OCI-LY7 (cell line): ENCODE results near the gene ANKRD30A. TPM values are rescaled to one million over a fixed set of nuclear protein-coding genes. Genes with fewer than 3 reads are reported as not detected.

Source experiments
- BruUV-seq: library from RNA; stranded (reverse); fragments of 400-500 nt; replicated peaks from 2 replicates; lab custom pipeline; 2021; lab: Mats Ljungman, UMichigan
- CTCF ChIA-PET: fragments of 300-600 bp; sonication (Branson Sonifier 250); formaldehyde crosslinking; loops from one replicate; lab custom pipeline; 2022; ENCODE audit warnings: antibody characterized with exemption; ENCODE audit not compliant: unreplicated experiment; lab: Charles Lee
- POLR2A ChIA-PET: fragments of 300-600 bp; sonication (Branson Sonifier 250); formaldehyde crosslinking; loops from one replicate; lab custom pipeline; 2022; ENCODE audit warnings: antibody characterized with exemption; lab: Charles Lee
- DNase-seq: peaks from one replicate; pipeline ENCODE4 v3.0.0-alpha.2; 2015; ENCODE audit warnings: low spot score
- H2AFZ ChIP-seq: fragments of 200-600 bp; sonication (generic), shearing (Covaris generic); 2 replicates; pipeline ENCODE4 v1.6.1; 2014; ENCODE audit warnings: mild to moderate bottlenecking, antibody characterized with exemption, low read length, moderate library complexity
- H3K27ac ChIP-seq: fragments of 200-600 bp; sonication (generic); 2 replicates; pipeline ENCODE4 v1.5.1; 2014; ENCODE audit warnings: mixed run types, low read depth, mild to moderate bottlenecking, moderate library complexity, low read length, inconsistent platforms; ENCODE audit not compliant: poor library complexity, severe bottlenecking
- H3K36me3 ChIP-seq: fragments of 200-600 bp; sonication (generic); 2 replicates; pipeline ENCODE4 v1.6.1; 2014; ENCODE audit warnings: mild to moderate bottlenecking, antibody characterized with exemption, low read length, moderate library complexity, mixed read lengths; ENCODE audit not compliant: insufficient read depth
- H3K4me1 ChIP-seq: fragments of 200-600 bp; sonication (generic); 2 replicates; pipeline ENCODE4 v1.5.1; 2014; ENCODE audit warnings: mild to moderate bottlenecking, low read length; ENCODE audit not compliant: insufficient read depth, poor library complexity, severe bottlenecking
- H3K4me2 ChIP-seq: fragments of 200-600 bp; sonication (generic); 2 replicates; pipeline ENCODE4 v1.6.1; 2014; ENCODE audit warnings: mild to moderate bottlenecking, low read length
- H3K4me3 ChIP-seq: fragments of 200-600 bp; sonication (generic); 2 replicates; pipeline ENCODE4 v1.5.1; 2014; ENCODE audit warnings: mild to moderate bottlenecking, low read depth, low read length; ENCODE audit not compliant: poor library complexity, severe bottlenecking
- H3K79me2 ChIP-seq: fragments of 200-600 bp; sonication (generic); 2 replicates; pipeline ENCODE4 v1.6.1; 2016; ENCODE audit warnings: low read depth, mild to moderate bottlenecking, low read length, moderate library complexity, mixed read lengths; ENCODE audit not compliant: insufficient read depth
- H3K9me2 ChIP-seq: fragments of 200-600 bp; sonication (generic); 2 replicates; pipeline ENCODE4 v1.6.1; 2016; ENCODE audit warnings: mild to moderate bottlenecking, low read length, mixed read lengths; ENCODE audit not compliant: insufficient read depth
- H3K9me3 ChIP-seq: fragments of 200-600 bp; sonication (generic); 2 replicates; pipeline ENCODE4 v1.6.1; 2014; ENCODE audit warnings: mild to moderate bottlenecking, mixed run types, low read length, mixed read lengths
- H4K20me1 ChIP-seq: fragments of 200-600 bp; sonication (generic); 2 replicates; pipeline ENCODE4 v1.6.1; 2014; ENCODE audit warnings: mild to moderate bottlenecking, antibody characterized with exemption, low read length, moderate library complexity, mixed read lengths; ENCODE audit not compliant: insufficient read depth
- CTCF ChIP-seq: fragments of 200-600 bp; sonication (generic); conservative IDR thresholded peaks from 2 replicates; pipeline ENCODE4 v1.5.1; 2014; ENCODE audit warnings: mild to moderate bottlenecking, antibody characterized with exemption, low read length, moderate library complexity, mixed read lengths
- EZH2phosphoT487 ChIP-seq: fragments of 200-600 bp; sonication (generic); IDR thresholded peaks from 2 replicates; pipeline ENCODE4 v1.6.1; 2018; ENCODE audit warnings: low read depth, borderline replicate concordance, mild to moderate bottlenecking, mixed run types, antibody characterized with exemption, low read length, moderate library complexity, mixed read lengths
- intact Hi-C: fragments of 100-400 bp; cut with micrococcal nuclease; formaldehyde crosslinking; loops from one replicate; pipeline ENCODE4 v1.10.0; 2022; ENCODE audit not compliant: unreplicated experiment
- total RNA-seq, 2 experiments: library from RNA; depleted of rRNA in 1 of 2; stranded (reverse); fragments of >200 nt in 1 of 2; shearing (Covaris generic) in 1 of 2; gene quantifications; 2 replicates each; pipeline ENCODE4 v1.2.3, GENCODE V29; 2014 to 2022

ANKRD30A gene
- total RNA-seq, 2 experiments from 2014 or later: not detected

- DNase-seq: no peak
- Histone ChIP-seq H3K4me2 (no peak overlapping the region), H3K9me3 (no peaks in the 10 kb centered on the region), H3K4me1 (no peaks in the 10 kb centered on the region), H2AFZ (no peak overlapping the region), H3K79me2 (no peaks in the 10 kb centered on the region), H3K9me2 (no peaks in the 10 kb centered on the region), H3K4me3 (no peak overlapping the region), H4K20me1 (no peaks in the 10 kb centered on the region), H3K27ac (no peak overlapping the region), H3K36me3 (no peaks in the 10 kb centered on the region)
- no TSS peak for BruUV-seq
- POLR2A ChIA-PET: no interaction called here
- intact Hi-C loops: no loop called here
- TF ChIP-seq CTCF: no peak
- TF ChIP-seq EZH2phosphoT487: no peak
- CTCF ChIA-PET: no interaction called here
Observed at GRCh38 chr10:37234692-37235091, 109.3 kb downstream of the ANKRD30A start.

DNA sequence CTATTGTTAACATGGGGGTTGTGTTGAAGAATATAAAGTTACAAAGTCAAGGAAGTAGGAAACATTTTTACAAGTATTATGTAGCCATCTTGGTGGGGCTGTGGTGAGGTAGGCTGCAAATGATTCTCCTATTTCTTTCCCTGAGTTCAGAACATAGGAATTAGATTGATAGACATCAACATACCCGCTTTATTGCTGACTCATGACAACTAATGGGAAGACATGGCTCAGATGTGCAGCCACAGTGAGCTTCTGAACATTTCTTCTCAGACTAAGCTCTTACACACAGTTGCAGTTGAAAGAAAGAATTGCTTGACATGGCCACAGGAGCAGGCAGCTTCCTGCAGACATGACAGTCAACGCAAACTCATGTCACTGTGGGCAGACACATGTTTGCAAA is 110.7 kb downstream of the ANKRD30A start:
- no peaks in the 10 kb centered on the region for H3K79me2 ChIP-seq
- no peak overlapping the region for H3K27ac ChIP-seq
- H3K9me3 ChIP-seq: no peaks in the 10 kb centered on the region
- no peaks in the 10 kb centered on the region for H3K36me3 ChIP-seq
- no peak for TF ChIP-seq CTCF
- TF ChIP-seq EZH2phosphoT487: no peak
- H3K4me1 ChIP-seq: no peaks in the 10 kb centered on the region
- no peaks in the 10 kb centered on the region for H3K9me2 ChIP-seq
- ChIA-PET CTCF (no interaction called here), POLR2A (no interaction called here)
- intact Hi-C loops: no loop called here
- no TSS peak for BruUV-seq
- no peak overlapping the region for H3K4me3 ChIP-seq
- H4K20me1 ChIP-seq: no peaks in the 10 kb centered on the region
- H3K4me2 ChIP-seq: no peak overlapping the region
- no peak overlapping the region for H2AFZ ChIP-seq
- DNase-seq: no peak

DNA sequence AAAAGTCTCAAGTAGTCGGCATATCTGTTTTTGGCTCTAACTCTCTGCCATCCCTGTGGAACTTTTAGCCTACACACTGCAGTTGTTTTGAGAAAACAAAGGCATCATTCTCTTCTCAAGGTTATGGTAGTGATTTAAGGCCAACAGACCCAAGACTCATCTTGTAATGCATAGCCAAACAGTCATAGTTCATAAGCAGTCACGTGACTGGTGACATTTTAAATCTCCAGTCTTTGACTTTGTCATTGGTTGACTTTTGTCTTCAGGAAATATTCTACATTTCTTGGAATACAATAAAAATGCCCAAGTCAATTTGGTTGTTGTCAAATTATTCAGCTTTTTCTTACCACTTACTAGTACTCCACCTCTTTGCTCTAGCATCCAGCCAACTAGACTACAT is 114.8 kb downstream of the ANKRD30A start:
- no TSS peak for BruUV-seq
- Histone ChIP-seq H3K27ac (no peak overlapping the region), H3K4me1 (no peaks in the 10 kb centered on the region), H3K4me2 (no peak overlapping the region), H2AFZ (no peak overlapping the region), H3K9me2 (no peaks in the 10 kb centered on the region), H3K36me3 (no peaks in the 10 kb centered on the region), H3K79me2 (no peaks in the 10 kb centered on the region), H3K9me3 (no peaks in the 10 kb centered on the region), H4K20me1 (no peaks in the 10 kb centered on the region), H3K4me3 (no peak overlapping the region)
- TF ChIP-seq EZH2phosphoT487 (no peak), CTCF (no peak)
- intact Hi-C loops: no loop called here
- ChIA-PET CTCF (no interaction called here), POLR2A (no interaction called here)
- DNase-seq: no peak
